ENCODE data around the gene P2RX2. TPM values are rescaled to one million over a fixed set of nuclear protein-coding genes. Genes with fewer than 3 reads are reported as not detected.

P2RX2 gene
- not detected in 2 replicates for total RNA-seq

DNA sequence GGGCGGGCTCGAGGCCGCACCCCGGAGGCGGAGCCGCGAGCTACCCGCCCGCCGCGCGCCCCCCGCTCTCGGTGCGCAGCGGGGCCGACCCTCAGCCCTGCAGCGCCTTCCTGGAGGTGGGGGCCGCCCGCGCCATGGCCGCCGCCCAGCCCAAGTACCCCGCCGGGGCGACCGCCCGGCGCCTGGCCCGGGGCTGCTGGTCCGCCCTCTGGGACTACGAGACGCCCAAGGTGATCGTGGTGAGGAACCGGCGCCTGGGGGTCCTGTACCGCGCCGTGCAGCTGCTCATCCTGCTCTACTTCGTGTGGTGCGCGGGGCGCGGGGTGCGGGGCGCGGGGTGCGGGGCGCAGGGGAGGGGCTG is at the start of gene P2RX2:
P2RX2 (plus strand) TSS at position 94 of the 361 bp plus-strand sequence; CDS start at position 135, 41 bp downstream.
- no peak for DNase-seq (ENCODE audit: low read depth, low spot score)

GRCh38 chr12:132568826-132569480 is 49.6 kb upstream of the P2RX2 start:
- DNase-seq (ENCODE audit: low read depth, low spot score) = no peak

GRCh38 chr12:132569856-132570480 is 48.6 kb upstream of the P2RX2 start:
- DNase-seq (ENCODE audit: low read depth, low spot score) = no peak

DNA sequence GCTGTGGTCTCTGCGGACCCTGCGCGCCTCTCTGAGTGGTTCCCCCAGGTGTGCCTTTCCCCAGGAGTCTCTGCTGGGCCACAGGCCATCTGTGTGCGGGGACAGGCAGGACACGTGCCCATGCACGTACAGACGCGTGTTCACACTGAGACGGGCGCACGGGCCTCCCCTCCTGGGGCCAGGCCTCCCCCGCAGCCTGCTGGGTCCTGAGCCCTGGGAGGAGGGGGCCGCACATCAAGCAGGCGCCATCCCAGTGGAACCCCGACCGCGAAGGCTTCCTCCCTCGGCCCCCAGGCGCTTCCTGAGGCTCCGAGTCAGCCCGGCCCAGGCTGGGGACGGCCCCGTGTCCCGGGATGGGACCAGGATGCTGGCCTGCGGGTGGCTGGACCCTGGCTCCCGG is 47.9 kb upstream of the P2RX2 start:
- DNase-seq (ENCODE audit: low read depth, low spot score) = no peak

DNA sequence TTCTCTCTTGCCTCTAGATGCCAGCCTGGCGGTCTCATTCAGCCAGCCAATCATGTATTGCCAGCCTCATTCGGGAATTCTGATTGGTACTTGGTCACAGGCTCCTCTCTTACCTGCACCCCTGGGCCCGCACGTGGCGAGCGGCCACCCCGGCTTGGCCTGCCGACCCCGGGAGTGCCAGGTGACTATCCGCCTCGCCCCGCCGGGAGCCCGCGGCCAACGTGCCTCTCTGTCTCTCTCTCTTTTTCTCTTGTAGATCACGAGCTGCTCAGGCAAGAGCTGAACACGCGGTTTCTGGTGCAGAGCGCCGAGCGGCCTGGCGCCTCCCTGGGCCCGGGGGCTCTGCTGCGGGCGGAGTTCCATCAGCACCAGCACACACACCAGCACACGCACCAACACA is 47.5 kb upstream of the P2RX2 start:
- DNase-seq (ENCODE audit: low read depth, low spot score) = no peak

DNA sequence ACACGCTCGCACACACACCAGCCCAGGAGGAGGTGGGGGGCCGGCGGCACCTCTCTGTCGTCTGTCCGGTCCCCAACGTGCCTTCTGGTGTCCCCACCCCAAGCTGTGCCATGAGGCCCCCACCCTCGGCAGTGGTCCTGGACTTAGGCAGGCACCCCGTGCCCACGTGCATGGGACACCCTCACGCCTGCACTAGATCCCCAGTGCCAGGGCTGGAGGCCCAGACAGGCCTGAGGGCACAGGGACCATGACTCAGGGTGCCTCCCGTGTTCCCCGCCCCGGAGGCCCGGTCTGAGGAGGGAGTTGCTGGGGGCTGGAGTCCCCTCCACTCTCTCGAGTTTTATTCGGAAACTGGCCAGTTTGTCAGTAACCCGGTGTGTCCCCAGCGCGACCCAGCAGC is 47.0 kb upstream of the P2RX2 start:
- no peak for DNase-seq (ENCODE audit: low read depth, low spot score)

DNA sequence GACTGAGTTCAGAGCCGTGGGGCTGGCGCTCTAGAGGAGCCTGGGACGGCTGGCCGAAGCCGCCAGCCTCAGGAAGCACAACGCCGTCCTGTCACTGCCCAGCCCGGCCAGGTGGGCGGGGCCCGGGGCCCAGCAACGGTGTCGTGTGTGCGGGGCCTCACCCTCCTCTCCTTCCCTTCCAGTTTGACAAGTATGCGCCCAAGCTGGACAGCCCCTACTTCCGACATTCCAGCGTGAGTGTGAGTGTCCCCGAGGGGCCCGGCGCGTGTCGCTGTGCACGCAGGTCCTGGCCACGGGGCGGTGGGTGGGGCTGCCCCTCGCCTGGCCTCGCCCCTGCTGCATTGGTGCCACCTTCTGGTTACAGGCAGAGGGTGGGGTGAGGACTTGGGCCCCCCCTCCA is 46.5 kb upstream of the P2RX2 start:
- DNase-seq (ENCODE audit: low read depth, low spot score) = no peak

DNA sequence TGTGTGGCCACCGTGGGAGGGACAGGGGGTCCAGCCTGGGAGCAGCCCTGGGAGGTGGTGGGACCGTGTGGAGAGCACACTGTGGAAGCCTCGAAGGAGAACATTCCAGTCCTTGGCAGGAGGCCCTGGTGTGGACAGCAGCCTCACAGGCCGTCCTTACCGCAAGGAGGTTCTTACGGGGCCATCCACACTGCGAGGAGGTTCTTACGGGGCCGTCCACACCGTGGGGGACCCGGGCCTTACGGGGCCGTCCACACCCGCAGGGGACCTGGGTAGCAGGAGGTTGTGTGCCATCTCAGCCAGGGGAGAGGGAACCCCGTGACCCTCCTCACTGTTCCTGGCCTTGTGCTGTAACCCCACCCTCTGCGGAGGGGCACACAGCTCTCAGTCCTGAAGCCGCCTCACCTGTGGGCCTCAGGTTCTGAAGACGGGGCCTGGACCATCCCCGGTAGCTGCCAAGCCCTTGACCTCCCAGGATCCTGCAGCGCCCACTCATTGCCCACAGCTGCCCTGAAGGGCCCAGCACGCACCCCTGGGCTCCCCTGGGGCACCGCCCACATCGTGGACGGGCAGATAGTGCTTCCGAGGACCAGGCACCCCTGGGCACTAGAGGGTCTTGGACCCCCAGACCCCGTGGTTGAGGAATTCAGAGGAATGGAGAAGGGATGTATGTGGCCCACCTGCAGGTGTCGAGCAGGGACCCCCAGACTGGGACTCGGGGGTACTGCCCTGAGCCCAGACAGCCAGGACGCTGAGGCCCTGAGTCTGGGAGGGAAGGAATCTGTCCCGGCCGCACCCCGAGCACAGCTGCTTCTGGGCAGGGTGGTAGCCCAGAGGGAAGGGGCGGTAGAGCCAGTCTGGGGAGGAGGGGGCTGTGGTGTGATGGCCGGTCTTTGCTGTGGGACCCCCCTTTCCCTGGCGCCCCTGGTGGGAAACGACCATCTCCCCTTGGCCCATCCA is 45.5 kb upstream of the P2RX2 start:
- DNase-seq (ENCODE audit: low read depth, low spot score) = no peak

- no peak for DNase-seq (ENCODE audit: low read depth, low spot score)
Measured at GRCh38 chr12:132574271-132574996, 44.1 kb upstream of the P2RX2 start.

GRCh38 chr12:132575661-132576060 is 42.9 kb upstream of the P2RX2 start:
- no peak for DNase-seq (ENCODE audit: low read depth, low spot score)

DNA sequence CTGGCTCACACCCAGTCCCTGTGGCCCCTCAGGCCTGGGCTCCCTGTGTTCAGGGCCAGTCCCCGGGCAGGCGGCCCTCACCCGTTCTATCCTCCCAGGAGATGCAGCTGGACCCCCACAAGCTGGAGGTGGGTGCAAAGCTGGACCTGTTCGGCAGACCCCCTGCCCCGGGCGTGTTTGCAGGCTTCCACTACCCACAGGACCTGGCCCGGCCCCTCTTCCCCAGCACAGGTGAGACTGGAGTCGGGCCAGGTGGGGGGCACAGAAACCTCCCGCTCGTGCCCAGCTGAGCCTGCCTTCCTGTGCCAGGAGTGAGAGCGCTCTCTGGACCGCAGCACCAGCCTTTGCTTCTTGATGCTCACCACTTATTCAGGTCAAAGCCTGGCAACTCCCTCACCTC is 41.9 kb upstream of the P2RX2 start:
- no peak for DNase-seq (ENCODE audit: low read depth, low spot score)

DNA sequence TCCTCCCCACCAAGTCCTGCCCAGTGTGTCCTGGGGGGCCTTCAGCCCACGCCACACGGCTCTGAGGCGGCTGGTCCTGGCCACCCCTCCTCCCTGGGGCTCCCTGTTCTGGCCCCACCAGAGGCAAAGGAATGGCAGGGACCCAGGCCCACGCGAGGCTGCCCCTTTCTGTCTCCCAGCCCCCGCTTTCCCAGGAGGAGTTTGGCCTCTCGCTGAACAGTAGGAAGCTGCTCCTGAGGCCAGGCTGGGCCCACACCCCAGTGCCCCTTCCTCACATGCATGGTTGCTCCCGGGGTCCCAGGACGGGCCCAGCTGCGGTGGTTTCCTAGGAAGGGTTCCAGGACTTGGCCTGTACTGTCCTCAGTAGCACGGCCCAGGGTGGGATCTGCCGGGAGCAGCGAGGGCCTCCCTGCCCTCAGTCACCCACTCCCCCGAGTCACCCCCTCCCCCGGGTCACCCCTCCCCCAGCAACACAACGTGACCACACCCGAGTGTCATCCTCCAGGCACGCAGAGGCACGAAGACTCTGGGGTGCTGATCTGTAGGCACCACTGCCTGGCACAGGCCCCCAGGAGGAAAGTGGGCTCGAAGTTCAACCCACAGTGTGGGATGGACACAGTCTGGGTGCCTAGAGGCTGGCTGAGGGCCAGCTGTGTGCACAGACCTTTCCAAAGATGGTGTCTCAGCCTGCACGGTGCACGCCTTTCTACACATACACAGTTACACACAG is 41.2 kb upstream of the P2RX2 start:
- DNase-seq (ENCODE audit: low read depth, low spot score) = no peak

DNA sequence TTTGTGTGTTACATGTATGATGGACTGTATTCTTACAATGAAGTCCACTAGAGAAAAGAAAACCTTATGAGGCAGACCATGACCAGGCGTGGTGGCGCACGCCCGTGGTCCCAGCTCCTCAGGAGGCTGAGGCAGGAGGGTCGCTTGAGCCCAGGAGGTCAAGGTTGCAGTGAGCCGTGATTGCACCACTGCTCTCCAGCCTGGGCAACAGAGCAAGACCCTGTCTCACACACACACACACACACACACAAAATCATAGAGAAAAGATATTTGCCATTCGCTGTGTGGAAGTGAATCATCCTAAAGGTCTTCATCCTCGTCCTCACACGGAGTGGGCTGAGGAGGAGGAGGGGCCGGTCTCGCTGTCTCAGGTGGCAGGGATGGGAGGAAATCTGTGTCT is 40.5 kb upstream of the P2RX2 start:
- no peak for DNase-seq (ENCODE audit: low read depth, low spot score)

DNA sequence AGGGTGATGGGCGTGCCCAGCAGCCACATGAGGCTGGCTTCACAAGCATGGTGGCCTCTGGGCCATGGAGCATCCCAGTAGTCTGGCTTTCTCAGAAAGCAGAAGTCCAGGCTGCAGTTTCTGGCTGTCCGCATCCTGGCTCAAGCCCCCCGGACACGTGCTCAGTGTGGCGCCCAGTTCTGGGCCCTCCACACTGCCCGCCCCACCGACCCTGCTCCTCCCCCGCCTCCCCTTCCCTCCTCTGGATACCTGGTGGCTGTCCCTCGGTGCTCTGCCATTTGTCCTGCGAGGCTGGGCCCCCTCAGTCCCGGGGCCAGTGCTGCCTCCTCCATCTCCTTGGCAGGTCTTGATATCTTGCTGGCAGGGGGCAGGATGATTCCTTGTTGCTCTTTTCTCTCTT is 39.8 kb upstream of the P2RX2 start:
- DNase-seq (ENCODE audit: low read depth, low spot score) = no peak

GRCh38 chr12:132579744-132580143 is 38.8 kb upstream of the P2RX2 start:
- no peak for DNase-seq (ENCODE audit: low read depth, low spot score)

- DNase-seq (ENCODE audit: low read depth, low spot score) = no peak
Measured at GRCh38 chr12:132580701-132581292, 37.8 kb upstream of the P2RX2 start.

DNA sequence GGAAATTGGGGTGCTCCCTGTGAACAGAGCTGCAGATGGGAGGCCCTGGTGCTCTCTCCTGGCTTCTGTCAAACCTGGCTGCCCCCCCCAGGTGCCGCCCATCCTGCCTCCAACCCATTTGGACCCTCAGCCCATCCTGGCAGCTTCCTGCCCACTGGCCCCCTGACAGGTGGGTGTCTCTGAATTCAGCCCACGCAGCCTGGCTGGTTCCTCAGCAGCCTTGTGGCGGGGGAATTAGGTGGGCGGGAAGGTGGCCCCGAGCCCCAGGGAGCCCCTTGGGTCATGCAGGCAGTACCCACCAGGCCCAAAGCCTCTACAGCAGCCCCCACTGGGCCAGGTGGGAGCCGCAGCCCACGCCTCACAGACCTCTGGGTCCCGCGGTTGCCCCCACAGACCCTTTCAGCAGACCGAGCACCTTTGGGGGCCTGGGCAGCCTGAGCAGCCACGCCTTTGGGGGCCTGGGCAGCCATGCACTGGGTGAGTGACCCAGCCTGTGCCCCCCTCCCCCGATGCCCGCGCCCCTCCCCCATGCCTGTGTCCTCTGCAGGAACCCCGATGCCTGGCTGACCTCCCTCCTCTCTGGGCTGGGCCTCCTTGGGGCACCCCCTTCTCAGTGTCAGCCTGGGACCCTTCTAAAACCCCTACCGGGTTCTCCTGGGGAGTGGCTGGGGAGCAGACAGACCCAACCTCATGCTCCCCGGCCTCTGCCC is 37.1 kb upstream of the P2RX2 start:
- DNase-seq (ENCODE audit: low read depth, low spot score) = no peak

DNA sequence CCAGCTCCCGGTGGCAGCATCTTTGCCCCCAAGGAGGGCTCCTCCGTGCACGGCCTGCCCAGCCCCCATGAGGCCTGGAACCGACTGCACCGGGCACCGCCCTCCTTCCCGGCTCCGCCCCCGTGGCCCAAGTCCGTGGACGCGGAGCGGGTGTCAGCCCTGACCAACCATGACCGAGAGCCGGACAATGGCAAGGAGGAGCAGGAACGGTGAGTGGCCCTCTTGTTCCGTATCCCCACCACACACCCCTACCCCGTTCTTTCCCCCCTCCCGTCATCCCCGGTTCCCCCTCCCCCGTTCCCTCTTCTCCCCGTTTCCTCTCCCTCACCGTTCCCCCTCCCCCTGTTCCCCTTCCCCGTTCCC is 36.5 kb upstream of the P2RX2 start:
- no peak for DNase-seq (ENCODE audit: low read depth, low spot score)

DNA sequence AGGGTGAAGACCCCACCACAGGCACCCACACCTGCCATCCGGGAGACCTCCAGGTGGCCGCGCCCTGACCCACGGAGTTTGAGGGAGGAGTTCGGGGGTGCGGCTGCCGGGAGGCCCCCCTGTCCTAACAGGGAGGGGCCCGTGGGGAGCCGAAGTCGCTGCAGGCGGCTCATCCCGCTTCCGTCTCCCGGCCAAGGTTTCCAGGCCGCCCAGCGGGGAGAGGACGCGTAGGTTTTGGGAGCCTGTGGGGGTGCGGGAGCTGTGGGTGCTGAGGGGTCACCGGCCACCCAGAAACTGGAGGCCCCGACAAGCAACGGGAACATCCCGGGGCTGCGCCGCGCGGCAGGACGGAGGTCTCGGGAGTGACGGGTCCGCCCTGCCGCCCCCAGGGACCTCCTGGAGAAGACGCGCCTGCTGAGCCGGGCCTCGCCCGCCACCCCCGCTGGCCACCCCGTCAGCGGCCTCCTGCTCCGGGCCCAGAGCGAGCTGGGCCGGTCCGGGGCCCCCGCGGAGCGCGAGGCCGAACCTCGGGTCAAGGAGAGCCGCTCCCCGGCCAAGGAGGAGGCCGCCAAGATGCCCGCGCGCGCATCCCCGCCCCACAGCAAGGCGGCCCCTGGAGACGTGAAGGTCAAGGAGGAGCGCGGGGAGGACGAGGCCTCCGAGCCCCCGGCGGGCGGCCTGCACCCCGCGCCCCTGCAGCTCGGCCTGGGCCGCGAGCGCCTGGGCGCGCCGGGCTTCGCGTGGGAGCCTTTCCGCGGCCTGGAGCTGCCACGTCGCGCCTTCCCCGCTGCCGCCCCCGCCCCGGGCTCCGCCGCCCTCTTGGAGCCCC is 35.8 kb upstream of the P2RX2 start:
- DNase-seq (ENCODE audit: low read depth, low spot score) = no peak

All from pulmonary artery endothelial cell (primary cell).